IMR-90 (cell line): ENCODE data around the gene RNF217.

Experiments
- MXI1 ChIP-seq: IDR thresholded peaks from 2 replicates; pipeline ENCODE4 v1.6.1; 2012; ENCODE audit warnings: low read depth, mild to moderate bottlenecking, low read length, moderate library complexity, borderline replicate concordance
- POLR2A ChIP-seq: IDR thresholded peaks from 2 replicates; pipeline ENCODE4 v1.6.1; 2012; ENCODE audit warnings: mild to moderate bottlenecking, low read depth, low read length
- RFX5 ChIP-seq: IDR thresholded peaks from 2 replicates; pipeline ENCODE4 v1.8.0; 2012; ENCODE audit warnings: low read depth, mild to moderate bottlenecking, low read length, moderate library complexity
- TF ChIP-seq, protein P1 (sequence below): conservative IDR thresholded peaks from 2 replicates; pipeline ENCODE4 v1.5.1; 2012; ENCODE audit warnings: mild to moderate bottlenecking, low read depth, low read length, improper control_type of control experiment
- TF ChIP-seq, protein P2 (sequence below): fragments of 150-350 bp; IDR thresholded peaks from 2 replicates; pipeline ENCODE4 v1.6.1; 2017; ENCODE audit warnings: mild to moderate bottlenecking, antibody characterized with exemption, low read length, low read depth

GRCh38 chr6:125123468-125124048, 161.3 kb downstream of the RNF217 start:
- TF ChIP-seq POLR2A (no peak), RFX5 (no peak), MXI1 (no peak)
- TF ChIP-seq, protein P1, sequence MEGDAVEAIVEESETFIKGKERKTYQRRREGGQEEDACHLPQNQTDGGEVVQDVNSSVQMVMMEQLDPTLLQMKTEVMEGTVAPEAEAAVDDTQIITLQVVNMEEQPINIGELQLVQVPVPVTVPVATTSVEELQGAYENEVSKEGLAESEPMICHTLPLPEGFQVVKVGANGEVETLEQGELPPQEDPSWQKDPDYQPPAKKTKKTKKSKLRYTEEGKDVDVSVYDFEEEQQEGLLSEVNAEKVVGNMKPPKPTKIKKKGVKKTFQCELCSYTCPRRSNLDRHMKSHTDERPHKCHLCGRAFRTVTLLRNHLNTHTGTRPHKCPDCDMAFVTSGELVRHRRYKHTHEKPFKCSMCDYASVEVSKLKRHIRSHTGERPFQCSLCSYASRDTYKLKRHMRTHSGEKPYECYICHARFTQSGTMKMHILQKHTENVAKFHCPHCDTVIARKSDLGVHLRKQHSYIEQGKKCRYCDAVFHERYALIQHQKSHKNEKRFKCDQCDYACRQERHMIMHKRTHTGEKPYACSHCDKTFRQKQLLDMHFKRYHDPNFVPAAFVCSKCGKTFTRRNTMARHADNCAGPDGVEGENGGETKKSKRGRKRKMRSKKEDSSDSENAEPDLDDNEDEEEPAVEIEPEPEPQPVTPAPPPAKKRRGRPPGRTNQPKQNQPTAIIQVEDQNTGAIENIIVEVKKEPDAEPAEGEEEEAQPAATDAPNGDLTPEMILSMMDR: no peak
- TF ChIP-seq, protein P2, sequence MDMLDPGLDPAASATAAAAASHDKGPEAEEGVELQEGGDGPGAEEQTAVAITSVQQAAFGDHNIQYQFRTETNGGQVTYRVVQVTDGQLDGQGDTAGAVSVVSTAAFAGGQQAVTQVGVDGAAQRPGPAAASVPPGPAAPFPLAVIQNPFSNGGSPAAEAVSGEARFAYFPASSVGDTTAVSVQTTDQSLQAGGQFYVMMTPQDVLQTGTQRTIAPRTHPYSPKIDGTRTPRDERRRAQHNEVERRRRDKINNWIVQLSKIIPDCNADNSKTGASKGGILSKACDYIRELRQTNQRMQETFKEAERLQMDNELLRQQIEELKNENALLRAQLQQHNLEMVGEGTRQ: no peak
